Mesothelial cell of epicardium (in vitro differentiated cells): ENCODE measurements around the gene PMM2. TPM values are rescaled to one million over a fixed set of nuclear protein-coding genes. Genes with fewer than 3 reads are reported as not detected.
"Not testable (repeated sequence)": the region's sequence is repeated elsewhere in the genome, so short reads cannot be mapped to it uniquely, and the experiment has no call there.

Source experiments
- DNase-seq, 2 experiments: peaks; one replicate each; pipeline ENCODE4 v3.0.0; 2021; ENCODE audit warnings: low spot score in 2 of 2; ENCODE audit not compliant: unreplicated experiment in 2 of 2
- H3K27ac Mint-ChIP-seq: 2 replicates; pipeline ENCODE4 v1.8.0; 2021; ENCODE audit warnings: mixed read lengths
- H3K27me3 Mint-ChIP-seq: 2 replicates; pipeline ENCODE4 v1.8.0; 2021; ENCODE audit warnings: low read depth, mixed read lengths
- H3K36me3 Mint-ChIP-seq: 2 replicates; pipeline ENCODE4 v1.8.0; 2021; ENCODE audit warnings: mixed read lengths
- H3K4me1 Mint-ChIP-seq: 2 replicates; pipeline ENCODE4 v1.8.0; 2021; ENCODE audit warnings: mixed read lengths
- H3K4me3 Mint-ChIP-seq: 2 replicates; pipeline ENCODE4 v1.8.0; 2021; ENCODE audit warnings: mild to moderate bottlenecking, moderate library complexity, mixed read lengths
- H3K9me3 Mint-ChIP-seq: 2 replicates; pipeline ENCODE4 v1.8.0; 2021; ENCODE audit warnings: mixed read lengths
- total RNA-seq: library from RNA; stranded (reverse); gene quantifications from 3 replicates; pipeline ENCODE4 v1.2.1, GENCODE V29; 2021
- TF ChIP-seq, protein P1 (sequence below): fragments of 200-600 bp; sonication (generic); IDR thresholded peaks from one replicate; pipeline ENCODE4 v1.5.0; 2021; ENCODE audit warnings: antibody characterized with exemption; ENCODE audit not compliant: unreplicated experiment

PMM2 gene
- 41.3 to 41.7 TPM (median 41.4 TPM) in 3 replicates for total RNA-seq

GRCh38 chr16:8797364-8798173 lies at the start of gene PMM2, which contains the start of gene TMEM186:
PMM2 (plus strand) TSS chr16:8797839; CDS start chr16:8797883, 44 bp downstream.
TMEM186 (minus strand) TSS chr16:8797639; CDS start chr16:8797614, 25 bp downstream.
- peak; percentile 85 to 87 for DNase-seq
- Mint-ChIP-seq H3K36me3 (peaks cover 4% of the 10 kb centered on the region), H3K27ac (peak within 1 kb of the TSS; percentile 93), H3K4me3 (peak within 1 kb of the TSS; percentile 97), H3K9me3 (no peaks in the 10 kb centered on the region), H3K27me3 (no peaks in the 10 kb centered on the region), H3K4me1 (peaks cover 22% of the 10 kb centered on the region)
- TF ChIP-seq, protein P1, sequence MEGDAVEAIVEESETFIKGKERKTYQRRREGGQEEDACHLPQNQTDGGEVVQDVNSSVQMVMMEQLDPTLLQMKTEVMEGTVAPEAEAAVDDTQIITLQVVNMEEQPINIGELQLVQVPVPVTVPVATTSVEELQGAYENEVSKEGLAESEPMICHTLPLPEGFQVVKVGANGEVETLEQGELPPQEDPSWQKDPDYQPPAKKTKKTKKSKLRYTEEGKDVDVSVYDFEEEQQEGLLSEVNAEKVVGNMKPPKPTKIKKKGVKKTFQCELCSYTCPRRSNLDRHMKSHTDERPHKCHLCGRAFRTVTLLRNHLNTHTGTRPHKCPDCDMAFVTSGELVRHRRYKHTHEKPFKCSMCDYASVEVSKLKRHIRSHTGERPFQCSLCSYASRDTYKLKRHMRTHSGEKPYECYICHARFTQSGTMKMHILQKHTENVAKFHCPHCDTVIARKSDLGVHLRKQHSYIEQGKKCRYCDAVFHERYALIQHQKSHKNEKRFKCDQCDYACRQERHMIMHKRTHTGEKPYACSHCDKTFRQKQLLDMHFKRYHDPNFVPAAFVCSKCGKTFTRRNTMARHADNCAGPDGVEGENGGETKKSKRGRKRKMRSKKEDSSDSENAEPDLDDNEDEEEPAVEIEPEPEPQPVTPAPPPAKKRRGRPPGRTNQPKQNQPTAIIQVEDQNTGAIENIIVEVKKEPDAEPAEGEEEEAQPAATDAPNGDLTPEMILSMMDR = no peak

DNA sequence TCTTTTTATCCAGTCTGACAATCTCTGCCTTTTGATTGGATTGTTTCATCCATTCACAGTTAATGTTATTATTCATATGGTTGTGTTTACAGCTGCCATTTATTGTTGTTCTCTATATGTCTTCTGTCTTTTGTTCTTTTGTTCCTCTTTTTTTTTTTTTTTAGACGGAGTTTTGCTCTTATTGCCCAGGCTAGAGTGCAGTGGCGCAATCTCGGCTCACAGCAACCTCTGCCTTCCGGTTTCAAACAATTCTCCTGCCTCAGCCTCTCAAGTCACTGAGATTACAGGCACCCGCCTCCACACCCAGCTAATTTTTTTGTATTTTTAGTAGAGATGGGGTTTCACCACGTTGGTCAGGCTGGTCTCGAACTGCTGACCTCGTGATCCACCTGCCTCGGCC lies 48.7 kb upstream of the PMM2 start:
- H3K4me1 Mint-ChIP-seq = peaks cover 15% of the 10 kb centered on the region
- not testable (repeated sequence) for H3K9me3 Mint-ChIP-seq, H3K27me3 Mint-ChIP-seq, H3K4me3 Mint-ChIP-seq, H3K36me3 Mint-ChIP-seq, DNase-seq, H3K27ac Mint-ChIP-seq

- no peak for DNase-seq
- peaks cover 18% of the 10 kb centered on the region for H3K4me1 Mint-ChIP-seq
- peaks cover 7% of the 10 kb centered on the region for H3K36me3 Mint-ChIP-seq
- H3K27me3 Mint-ChIP-seq = no peaks in the 10 kb centered on the region
- H3K27ac Mint-ChIP-seq = peak overlapping the region; percentile 72
- no peak overlapping the region for H3K4me3 Mint-ChIP-seq
- TF ChIP-seq, protein P1 = no peak
- no peaks in the 10 kb centered on the region for H3K9me3 Mint-ChIP-seq
These were observed 45.9 kb upstream of the PMM2 start for GRCh38 chr16:8751481-8752311.

DNA sequence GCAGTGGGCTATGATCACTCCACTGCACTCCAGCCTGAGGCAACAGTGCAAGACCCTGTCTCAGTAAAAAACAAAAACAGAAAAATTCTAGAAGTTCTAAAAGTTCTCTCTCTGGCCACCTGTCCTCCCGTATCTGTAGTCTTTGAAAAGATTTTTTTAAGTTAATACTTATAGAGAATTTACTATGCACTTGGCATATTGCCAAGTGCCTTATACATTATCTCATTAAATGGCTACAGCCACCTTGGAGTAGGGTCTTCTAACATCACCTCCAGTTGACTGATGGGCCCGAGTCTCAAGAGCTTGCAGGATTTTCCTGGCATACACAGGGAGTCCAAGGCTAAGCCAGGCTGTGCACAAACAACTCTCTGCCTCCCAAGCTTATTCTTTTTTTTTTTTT lies 44.9 kb upstream of the PMM2 start:
- Mint-ChIP-seq H3K4me1 (peaks cover 18% of the 10 kb centered on the region), H3K27me3 (no peaks in the 10 kb centered on the region), H3K4me3 (no peak overlapping the region), H3K9me3 (no peaks in the 10 kb centered on the region), H3K27ac (no peak overlapping the region), H3K36me3 (peaks cover 11% of the 10 kb centered on the region)
- no peak for DNase-seq
- TF ChIP-seq, protein P1 = no peak

DNA sequence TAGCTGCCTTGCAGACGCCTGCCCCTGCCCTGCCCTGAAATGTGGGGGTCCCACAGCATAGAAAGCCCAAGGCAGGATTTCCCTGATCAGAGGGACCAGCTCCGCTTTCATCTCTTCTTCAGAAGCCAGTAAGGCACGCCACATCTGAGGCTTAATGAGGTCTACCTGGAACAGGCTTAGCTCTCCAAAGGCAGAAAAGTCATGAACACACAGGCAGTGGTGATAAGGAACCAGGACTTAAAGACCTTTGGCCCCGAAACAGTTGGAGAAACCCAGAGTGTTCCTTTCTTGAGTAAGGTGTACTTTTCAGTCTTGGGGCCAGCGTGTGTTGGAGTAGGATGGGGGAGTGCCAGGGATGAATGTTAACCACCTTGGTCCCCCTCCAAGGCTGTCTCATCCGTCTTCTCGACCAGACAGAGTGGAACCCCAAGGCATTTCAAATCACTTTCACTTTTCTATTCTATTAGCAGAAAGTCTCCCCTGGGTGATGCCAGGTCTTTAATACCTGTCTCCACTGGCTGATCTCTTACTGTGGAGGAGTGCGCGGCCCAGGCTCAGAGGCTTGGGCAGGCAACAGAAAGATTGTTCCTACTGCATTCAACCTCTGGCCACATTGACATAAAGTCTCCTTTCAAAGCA lies 44.1 kb upstream of the PMM2 start:
- peaks cover 17% of the 10 kb centered on the region for H3K36me3 Mint-ChIP-seq
- H3K9me3 Mint-ChIP-seq = no peaks in the 10 kb centered on the region
- H3K27ac Mint-ChIP-seq = peak overlapping the region; percentile 66
- no peak for DNase-seq
- peaks cover 18% of the 10 kb centered on the region for H3K4me1 Mint-ChIP-seq
- TF ChIP-seq, protein P1 = no peak
- no peak overlapping the region for H3K4me3 Mint-ChIP-seq
- H3K27me3 Mint-ChIP-seq = no peaks in the 10 kb centered on the region
